DND-41 (cell line): Measurements from ENCODE around the gene DAB1.

Experiments
- CTCF ChIP-seq: IDR thresholded peaks from 2 replicates; pipeline ENCODE4 v1.5.1; 2012; ENCODE audit warnings: borderline replicate concordance, low read length, moderate library complexity, mild to moderate bottlenecking; ENCODE audit not compliant: poor library complexity, severe bottlenecking; ENCODE audit errors: extremely low read depth
- EZH2 ChIP-seq: IDR thresholded peaks from 3 replicates; pipeline ENCODE4 v1.6.1; 2012; ENCODE audit warnings: borderline replicate concordance, low read depth, mild to moderate bottlenecking, moderate library complexity, low read length, inconsistent platforms; ENCODE audit not compliant: severe bottlenecking

GRCh38 chr1:56964349-56965017 is 459.4 kb downstream of the DAB1 start:
- TF ChIP-seq CTCF (no peak), EZH2 (no peak)
